GM23338 (cell line): ENCODE data around the gene TOM1.

ENCODE experiments used
- CREB1 ChIP-seq: fragments of 250-450 bp; sonication (Bioruptor Pico); IDR thresholded peaks from 2 replicates; pipeline ENCODE4 v1.5.0; 2020; ENCODE audit warnings: low read depth, mild to moderate bottlenecking, moderate library complexity
- CTCF ChIP-seq, 2 experiments: fragments of 200-600 bp in 1 of 2; sonication (generic) in 1 of 2; conservative IDR thresholded peaks; 2 replicates each; pipeline versions ENCODE4 v1.5.1 to v1.6.1; 2016 to 2017; ENCODE audit warnings: antibody characterized with exemption in 2 of 2, low read depth in 2 of 2, mild to moderate bottlenecking in 2 of 2, moderate library complexity in 1 of 2
- ETS1 ChIP-seq: IDR thresholded peaks from 2 replicates; pipeline ENCODE4 v1.6.1; 2016; ENCODE audit warnings: antibody characterized with exemption
- EZH2 ChIP-seq: fragments of 200-600 bp; sonication (generic); IDR thresholded peaks from one replicate; pipeline ENCODE4 v1.8.0; 2017; ENCODE audit warnings: antibody characterized with exemption, mild to moderate bottlenecking, low read depth; ENCODE audit not compliant: unreplicated experiment
- EZH2phosphoT487 ChIP-seq: fragments of 200-600 bp; sonication (generic); IDR thresholded peaks from one replicate; pipeline ENCODE4 v1.8.1; 2018; ENCODE audit warnings: antibody characterized with exemption; ENCODE audit not compliant: unreplicated experiment
- POLR2AphosphoS5 ChIP-seq: IDR thresholded peaks from 2 replicates; pipeline ENCODE4 v1.6.1; 2016; ENCODE audit warnings: antibody characterized with exemption, low read depth
- STAT1 ChIP-seq: IDR thresholded peaks from one replicate; pipeline ENCODE4 v1.6.1; 2016; ENCODE audit warnings: antibody characterized with exemption; ENCODE audit not compliant: unreplicated experiment
- ZNF114 ChIP-seq: fragments of 250-450 bp; sonication (Bioruptor Pico); IDR thresholded peaks from 2 replicates; pipeline ENCODE4 v1.5.0; 2020; ENCODE audit warnings: mild to moderate bottlenecking, moderate library complexity
- ZNF331 ChIP-seq: fragments of 250-450 bp; sonication (Bioruptor Pico); IDR thresholded peaks from 2 replicates; pipeline ENCODE4 v1.5.0; 2020; ENCODE audit warnings: low read depth, mild to moderate bottlenecking, moderate library complexity
- TF ChIP-seq, protein P1 (sequence below): IDR thresholded peaks from one replicate; pipeline ENCODE4 v1.6.1; 2018; ENCODE audit warnings: antibody characterized with exemption; ENCODE audit not compliant: unreplicated experiment
- TF ChIP-seq, protein P2 (sequence below): fragments of 250-450 bp; sonication (Bioruptor Pico); IDR thresholded peaks from 2 replicates; pipeline ENCODE4 v1.5.0; 2020; ENCODE audit warnings: mild to moderate bottlenecking, moderate library complexity

DNA sequence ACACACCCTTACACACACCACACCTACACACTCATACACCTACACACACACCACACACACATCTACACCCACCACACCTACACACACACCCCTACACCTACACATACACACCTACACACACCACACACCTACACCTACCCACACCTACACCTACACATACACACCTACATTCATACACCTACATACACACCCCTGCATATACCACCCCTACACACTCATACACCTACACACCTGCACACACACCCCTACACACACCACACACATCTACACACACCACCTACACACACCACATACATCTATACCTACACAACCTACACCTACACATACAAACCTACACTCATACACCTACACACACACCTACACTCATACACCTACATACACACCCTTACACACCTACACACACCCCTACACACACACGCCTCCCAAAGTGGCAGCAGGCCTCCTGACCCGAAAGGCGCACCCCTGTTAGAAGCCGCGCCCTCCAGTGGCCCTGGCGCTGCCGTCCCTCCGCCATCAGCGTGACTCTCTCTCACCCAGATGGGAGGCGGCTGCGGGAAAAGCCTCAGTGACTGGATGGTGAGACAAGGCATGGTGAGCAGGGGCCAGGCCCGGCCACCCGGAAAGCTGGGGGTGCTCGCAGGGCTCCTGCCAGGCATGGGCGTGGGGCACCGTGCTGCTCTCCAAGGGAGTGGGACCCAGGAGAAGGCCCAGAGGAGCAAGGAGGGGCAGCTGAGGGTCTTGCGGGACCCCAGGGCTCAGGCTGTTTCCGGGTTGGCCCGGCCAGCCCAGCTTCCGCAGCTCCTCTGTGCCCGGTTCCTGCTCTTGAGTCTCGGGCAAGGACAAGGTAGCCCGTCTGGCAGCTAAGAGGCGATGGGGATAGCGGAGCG is 44.2 kb downstream of the TOM1 start:
- TF ChIP-seq POLR2AphosphoS5, result no peak
- no peak for TF ChIP-seq CTCF (conservative IDR thresholded peaks at IDR 0.05; ENCODE audit: low read depth in 2 of 2)
- TF ChIP-seq, protein P1, sequence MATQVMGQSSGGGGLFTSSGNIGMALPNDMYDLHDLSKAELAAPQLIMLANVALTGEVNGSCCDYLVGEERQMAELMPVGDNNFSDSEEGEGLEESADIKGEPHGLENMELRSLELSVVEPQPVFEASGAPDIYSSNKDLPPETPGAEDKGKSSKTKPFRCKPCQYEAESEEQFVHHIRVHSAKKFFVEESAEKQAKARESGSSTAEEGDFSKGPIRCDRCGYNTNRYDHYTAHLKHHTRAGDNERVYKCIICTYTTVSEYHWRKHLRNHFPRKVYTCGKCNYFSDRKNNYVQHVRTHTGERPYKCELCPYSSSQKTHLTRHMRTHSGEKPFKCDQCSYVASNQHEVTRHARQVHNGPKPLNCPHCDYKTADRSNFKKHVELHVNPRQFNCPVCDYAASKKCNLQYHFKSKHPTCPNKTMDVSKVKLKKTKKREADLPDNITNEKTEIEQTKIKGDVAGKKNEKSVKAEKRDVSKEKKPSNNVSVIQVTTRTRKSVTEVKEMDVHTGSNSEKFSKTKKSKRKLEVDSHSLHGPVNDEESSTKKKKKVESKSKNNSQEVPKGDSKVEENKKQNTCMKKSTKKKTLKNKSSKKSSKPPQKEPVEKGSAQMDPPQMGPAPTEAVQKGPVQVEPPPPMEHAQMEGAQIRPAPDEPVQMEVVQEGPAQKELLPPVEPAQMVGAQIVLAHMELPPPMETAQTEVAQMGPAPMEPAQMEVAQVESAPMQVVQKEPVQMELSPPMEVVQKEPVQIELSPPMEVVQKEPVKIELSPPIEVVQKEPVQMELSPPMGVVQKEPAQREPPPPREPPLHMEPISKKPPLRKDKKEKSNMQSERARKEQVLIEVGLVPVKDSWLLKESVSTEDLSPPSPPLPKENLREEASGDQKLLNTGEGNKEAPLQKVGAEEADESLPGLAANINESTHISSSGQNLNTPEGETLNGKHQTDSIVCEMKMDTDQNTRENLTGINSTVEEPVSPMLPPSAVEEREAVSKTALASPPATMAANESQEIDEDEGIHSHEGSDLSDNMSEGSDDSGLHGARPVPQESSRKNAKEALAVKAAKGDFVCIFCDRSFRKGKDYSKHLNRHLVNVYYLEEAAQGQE, result no peak
- no peak for TF ChIP-seq ETS1
- no peak for TF ChIP-seq EZH2
- no peak for TF ChIP-seq CREB1 (CRISPR knock-in tag)
- TF ChIP-seq EZH2phosphoT487, result no peak
- no peak for TF ChIP-seq STAT1
- TF ChIP-seq, protein P2, sequence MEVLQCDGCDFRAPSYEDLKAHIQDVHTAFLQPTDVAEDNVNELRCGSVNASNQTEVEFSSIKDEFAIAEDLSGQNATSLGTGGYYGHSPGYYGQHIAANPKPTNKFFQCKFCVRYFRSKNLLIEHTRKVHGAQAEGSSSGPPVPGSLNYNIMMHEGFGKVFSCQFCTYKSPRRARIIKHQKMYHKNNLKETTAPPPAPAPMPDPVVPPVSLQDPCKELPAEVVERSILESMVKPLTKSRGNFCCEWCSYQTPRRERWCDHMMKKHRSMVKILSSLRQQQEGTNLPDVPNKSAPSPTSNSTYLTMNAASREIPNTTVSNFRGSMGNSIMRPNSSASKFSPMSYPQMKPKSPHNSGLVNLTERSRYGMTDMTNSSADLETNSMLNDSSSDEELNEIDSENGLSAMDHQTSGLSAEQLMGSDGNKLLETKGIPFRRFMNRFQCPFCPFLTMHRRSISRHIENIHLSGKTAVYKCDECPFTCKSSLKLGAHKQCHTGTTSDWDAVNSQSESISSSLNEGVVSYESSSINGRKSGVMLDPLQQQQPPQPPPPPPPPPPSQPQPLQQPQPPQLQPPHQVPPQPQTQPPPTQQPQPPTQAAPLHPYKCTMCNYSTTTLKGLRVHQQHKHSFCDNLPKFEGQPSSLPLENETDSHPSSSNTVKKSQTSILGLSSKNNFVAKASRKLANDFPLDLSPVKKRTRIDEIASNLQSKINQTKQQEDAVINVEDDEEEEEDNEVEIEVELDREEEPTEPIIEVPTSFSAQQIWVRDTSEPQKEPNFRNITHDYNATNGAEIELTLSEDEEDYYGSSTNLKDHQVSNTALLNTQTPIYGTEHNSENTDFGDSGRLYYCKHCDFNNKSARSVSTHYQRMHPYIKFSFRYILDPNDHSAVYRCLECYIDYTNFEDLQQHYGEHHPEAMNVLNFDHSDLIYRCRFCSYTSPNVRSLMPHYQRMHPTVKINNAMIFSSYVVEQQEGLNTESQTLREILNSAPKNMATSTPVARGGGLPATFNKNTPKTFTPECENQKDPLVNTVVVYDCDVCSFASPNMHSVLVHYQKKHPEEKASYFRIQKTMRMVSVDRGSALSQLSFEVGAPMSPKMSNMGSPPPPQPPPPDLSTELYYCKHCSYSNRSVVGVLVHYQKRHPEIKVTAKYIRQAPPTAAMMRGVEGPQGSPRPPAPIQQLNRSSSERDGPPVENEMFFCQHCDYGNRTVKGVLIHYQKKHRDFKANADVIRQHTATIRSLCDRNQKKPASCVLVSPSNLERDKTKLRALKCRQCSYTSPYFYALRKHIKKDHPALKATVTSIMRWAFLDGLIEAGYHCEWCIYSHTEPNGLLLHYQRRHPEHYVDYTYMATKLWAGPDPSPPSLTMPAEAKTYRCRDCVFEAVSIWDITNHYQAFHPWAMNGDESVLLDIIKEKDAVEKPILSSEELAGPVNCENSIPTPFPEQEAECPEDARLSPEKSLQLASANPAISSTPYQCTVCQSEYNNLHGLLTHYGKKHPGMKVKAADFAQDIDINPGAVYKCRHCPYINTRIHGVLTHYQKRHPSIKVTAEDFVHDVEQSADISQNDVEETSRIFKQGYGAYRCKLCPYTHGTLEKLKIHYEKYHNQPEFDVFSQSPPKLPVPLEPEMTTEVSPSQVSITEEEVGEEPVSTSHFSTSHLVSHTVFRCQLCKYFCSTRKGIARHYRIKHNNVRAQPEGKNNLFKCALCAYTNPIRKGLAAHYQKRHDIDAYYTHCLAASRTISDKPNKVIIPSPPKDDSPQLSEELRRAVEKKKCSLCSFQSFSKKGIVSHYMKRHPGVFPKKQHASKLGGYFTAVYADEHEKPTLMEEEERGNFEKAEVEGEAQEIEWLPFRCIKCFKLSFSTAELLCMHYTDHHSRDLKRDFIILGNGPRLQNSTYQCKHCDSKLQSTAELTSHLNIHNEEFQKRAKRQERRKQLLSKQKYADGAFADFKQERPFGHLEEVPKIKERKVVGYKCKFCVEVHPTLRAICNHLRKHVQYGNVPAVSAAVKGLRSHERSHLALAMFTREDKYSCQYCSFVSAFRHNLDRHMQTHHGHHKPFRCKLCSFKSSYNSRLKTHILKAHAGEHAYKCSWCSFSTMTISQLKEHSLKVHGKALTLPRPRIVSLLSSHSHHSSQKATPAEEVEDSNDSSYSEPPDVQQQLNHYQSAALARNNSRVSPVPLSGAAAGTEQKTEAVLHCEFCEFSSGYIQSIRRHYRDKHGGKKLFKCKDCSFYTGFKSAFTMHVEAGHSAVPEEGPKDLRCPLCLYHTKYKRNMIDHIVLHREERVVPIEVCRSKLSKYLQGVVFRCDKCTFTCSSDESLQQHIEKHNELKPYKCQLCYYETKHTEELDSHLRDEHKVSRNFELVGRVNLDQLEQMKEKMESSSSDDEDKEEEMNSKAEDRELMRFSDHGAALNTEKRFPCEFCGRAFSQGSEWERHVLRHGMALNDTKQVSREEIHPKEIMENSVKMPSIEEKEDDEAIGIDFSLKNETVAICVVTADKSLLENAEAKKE (CRISPR knock-in tag), result no peak
- TF ChIP-seq ZNF331, result no peak
- no peak for TF ChIP-seq ZNF114 (CRISPR knock-in tag)
